GM23338 (cell line): ENCODE measurements around the gene HSPB9. TPM values are rescaled to one million over a fixed set of nuclear protein-coding genes. Genes with fewer than 3 reads are reported as not detected.

ENCODE experiments used
- ATAC-seq: fragments of 200-7000 bp; cut with Tn5 transposase; 3 replicates; pipeline ENCODE4 v1.9.1; 2020
- DNase-seq: peaks from one replicate; pipeline ENCODE4 v3.0.0-alpha.2; 2015; ENCODE audit warnings: low spot score
- H2AFZ ChIP-seq: fragments of 200-600 bp; sonication (generic); 2 replicates; pipeline ENCODE4 v1.8.0; 2016; ENCODE audit warnings: antibody characterized with exemption, mild to moderate bottlenecking, moderate library complexity
- H3F3A ChIP-seq: fragments of 200-600 bp; sonication (generic); replicated peaks from 2 replicates; pipeline ENCODE4 v1.8.0; 2017; ENCODE audit warnings: antibody characterized with exemption, mixed run types, low read depth
- H3K27ac ChIP-seq: fragments of 200-600 bp; sonication (generic); 2 replicates; pipeline ENCODE4 v1.6.1; 2016; ENCODE audit warnings: low read depth
- H3K27me3 ChIP-seq: fragments of 200-600 bp; sonication (generic); 2 replicates; pipeline ENCODE4 v1.8.0; 2016; ENCODE audit warnings: mild to moderate bottlenecking, mixed run types, moderate library complexity; ENCODE audit not compliant: insufficient read depth
- H3K36me3 ChIP-seq: fragments of 200-600 bp; sonication (generic); 2 replicates; pipeline ENCODE4 v1.8.0; 2016; ENCODE audit warnings: mild to moderate bottlenecking; ENCODE audit not compliant: insufficient read depth
- H3K4me1 ChIP-seq: fragments of 200-600 bp; sonication (generic); 2 replicates; pipeline ENCODE4 v1.8.0; 2016; ENCODE audit warnings: mild to moderate bottlenecking, moderate library complexity; ENCODE audit not compliant: insufficient read depth
- H3K4me2 ChIP-seq: fragments of 200-600 bp; sonication (generic); 2 replicates; pipeline ENCODE4 v1.7.1; 2017; ENCODE audit warnings: mixed run types
- H3K4me3 ChIP-seq: fragments of 200-600 bp; sonication (generic); 2 replicates; pipeline ENCODE4 v1.6.1; 2016; ENCODE audit warnings: mixed run types
- H3K79me2 ChIP-seq: fragments of 200-600 bp; sonication (generic); replicated peaks from 2 replicates; pipeline ENCODE4 v1.8.0; 2017; ENCODE audit warnings: mild to moderate bottlenecking; ENCODE audit not compliant: insufficient read depth
- H3K9me2 ChIP-seq: fragments of 200-600 bp; sonication (generic); 2 replicates; pipeline ENCODE4 v1.8.0; 2017; ENCODE audit not compliant: insufficient read depth
- H4K20me1 ChIP-seq: fragments of 200-600 bp; sonication (generic); replicated peaks from 2 replicates; pipeline ENCODE4 v1.8.0; 2017; ENCODE audit warnings: mild to moderate bottlenecking; ENCODE audit not compliant: insufficient read depth
- H3K27ac Mint-ChIP-seq: 2 replicates; pipeline ENCODE4 v1.8.0; 2020; ENCODE audit warnings: inconsistent platforms, mild to moderate bottlenecking, moderate library complexity, mixed read lengths
- H3K27me3 Mint-ChIP-seq: 3 replicates; pipeline ENCODE4 v1.8.0; 2022; ENCODE audit warnings: low read depth, mild to moderate bottlenecking, moderate library complexity, mixed read lengths, inconsistent platforms; ENCODE audit not compliant: insufficient read depth, poor library complexity
- H3K36me3 Mint-ChIP-seq: 3 replicates; pipeline ENCODE4 v1.8.0; 2021; ENCODE audit warnings: low read depth, mild to moderate bottlenecking, inconsistent platforms, moderate library complexity, mixed read lengths
- H3K4me1 Mint-ChIP-seq: 3 replicates; pipeline ENCODE4 v1.8.0; 2020; ENCODE audit warnings: mild to moderate bottlenecking, inconsistent platforms, mixed read lengths
- H3K4me3 Mint-ChIP-seq: 3 replicates; pipeline ENCODE4 v1.8.0; 2021; ENCODE audit warnings: moderate library complexity, mild to moderate bottlenecking, inconsistent platforms, mixed read lengths
- H3K9me3 Mint-ChIP-seq: 3 replicates; pipeline ENCODE4 v1.8.0; 2020; ENCODE audit warnings: moderate library complexity, mild to moderate bottlenecking, inconsistent platforms, mixed read lengths
- CREB1 ChIP-seq: fragments of 250-450 bp; sonication (Bioruptor Pico); IDR thresholded peaks from 2 replicates; pipeline ENCODE4 v1.5.0; 2020; ENCODE audit warnings: low read depth, mild to moderate bottlenecking, moderate library complexity
- EZH2 ChIP-seq: fragments of 200-600 bp; sonication (generic); IDR thresholded peaks from one replicate; pipeline ENCODE4 v1.8.0; 2017; ENCODE audit warnings: antibody characterized with exemption, mild to moderate bottlenecking, low read depth; ENCODE audit not compliant: unreplicated experiment
- EZH2phosphoT487 ChIP-seq: fragments of 200-600 bp; sonication (generic); IDR thresholded peaks from one replicate; pipeline ENCODE4 v1.8.1; 2018; ENCODE audit warnings: antibody characterized with exemption; ENCODE audit not compliant: unreplicated experiment
- JUNB ChIP-seq: IDR thresholded peaks from one replicate; pipeline ENCODE4 v1.6.1; 2016; ENCODE audit warnings: antibody characterized with exemption; ENCODE audit not compliant: unreplicated experiment
- NANOG ChIP-seq: IDR thresholded peaks from 2 replicates; pipeline ENCODE4 v1.6.1; 2016; ENCODE audit warnings: antibody characterized with exemption, borderline replicate concordance
- POLR2AphosphoS5 ChIP-seq: IDR thresholded peaks from 2 replicates; pipeline ENCODE4 v1.6.1; 2016; ENCODE audit warnings: antibody characterized with exemption, low read depth
- STAT1 ChIP-seq: IDR thresholded peaks from one replicate; pipeline ENCODE4 v1.6.1; 2016; ENCODE audit warnings: antibody characterized with exemption; ENCODE audit not compliant: unreplicated experiment
- ZNF114 ChIP-seq: fragments of 250-450 bp; sonication (Bioruptor Pico); IDR thresholded peaks from 2 replicates; pipeline ENCODE4 v1.5.0; 2020; ENCODE audit warnings: mild to moderate bottlenecking, moderate library complexity
- ZNF331 ChIP-seq: fragments of 250-450 bp; sonication (Bioruptor Pico); IDR thresholded peaks from 2 replicates; pipeline ENCODE4 v1.5.0; 2020; ENCODE audit warnings: low read depth, mild to moderate bottlenecking, moderate library complexity
- polyA plus RNA-seq: library from polyadenylated mRNA; unstranded; fragments of >200 nt; fragmentation: Nextera tagmentation; extraction: Ambion mirVana; gene quantifications from 2 replicates; pipeline ENCODE4 v1.2.1, GENCODE V29; 2016
- total RNA-seq: library from RNA; depleted of rRNA; stranded (reverse); fragments of >200 nt; shearing (Covaris generic); gene quantifications from 2 replicates; pipeline ENCODE4 v1.2.3, GENCODE V29; 2014
- TF ChIP-seq, protein P1 (sequence below): IDR thresholded peaks from one replicate; pipeline ENCODE4 v1.6.1; 2018; ENCODE audit warnings: antibody characterized with exemption; ENCODE audit not compliant: unreplicated experiment
- TF ChIP-seq, protein P2 (sequence below): IDR thresholded peaks from 2 replicates; pipeline ENCODE4 v1.6.1; 2016; ENCODE audit warnings: antibody characterized with exemption
- TF ChIP-seq, protein P3 (sequence below), 2 experiments: fragments of 200-600 bp in 1 of 2; sonication (generic) in 1 of 2; conservative IDR thresholded peaks; 2 replicates each; pipeline versions ENCODE4 v1.5.1 to v1.6.1; 2016 to 2017; ENCODE audit warnings: antibody characterized with exemption in 2 of 2, low read depth in 2 of 2, mild to moderate bottlenecking in 2 of 2, moderate library complexity in 1 of 2
- TF ChIP-seq, protein P4 (sequence below): fragments of 250-450 bp; sonication (Bioruptor Pico); IDR thresholded peaks from 2 replicates; pipeline ENCODE4 v1.5.0; 2020; ENCODE audit warnings: mild to moderate bottlenecking, moderate library complexity

HSPB9 gene
- total and polyA plus RNA-seq, 2 experiments from 2014 or later, result 0.31 to 0.52 TPM

DNA sequence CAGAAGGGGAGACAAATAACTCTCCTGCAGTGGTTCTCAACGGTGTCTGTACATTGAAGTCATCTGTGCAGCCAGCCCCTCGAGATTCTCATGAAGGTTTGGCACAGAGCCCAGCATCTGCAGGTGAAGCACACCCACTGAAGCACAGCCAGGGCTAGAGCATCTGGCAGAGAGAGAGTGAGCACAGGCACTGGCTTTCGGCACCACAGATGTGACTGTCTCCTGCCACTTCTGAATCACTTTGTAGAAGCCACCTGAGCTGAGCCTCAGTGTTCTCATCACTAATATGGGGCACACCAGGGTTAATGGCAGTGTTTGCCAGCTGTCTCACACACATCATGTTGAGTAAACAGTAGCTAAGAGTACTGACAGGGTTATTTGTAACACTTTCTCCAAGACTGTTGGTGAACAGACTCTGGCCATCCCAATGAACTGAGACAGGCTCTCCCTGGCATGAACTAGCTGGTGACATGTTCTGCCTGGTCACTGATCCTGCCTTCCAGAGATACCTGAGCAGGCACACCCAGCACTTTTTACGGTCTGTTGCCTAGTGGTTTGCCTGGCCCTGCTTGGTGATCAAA lies 10.9 kb downstream of the HSPB9 start:
- H3F3A ChIP-seq, result 0 out of 2 replicates have a peak, but pooled peaks cover 4% of the 10 kb centered on the region
- peaks cover 21% of the 10 kb centered on the region for H3K36me3 Mint-ChIP-seq
- no peak for DNase-seq
- H4K20me1 ChIP-seq, result peaks cover 13% of the 10 kb centered on the region
- H3K4me2 ChIP-seq, result no peak overlapping the region
- H2AFZ ChIP-seq, result no peak overlapping the region
- no peak overlapping the region for H3K4me3 ChIP-seq
- H3K79me2 ChIP-seq, result peaks cover 65% of the 10 kb centered on the region
- no peak overlapping the region for H3K27ac ChIP-seq
- peaks cover 33% of the 10 kb centered on the region for H3K4me1 Mint-ChIP-seq
- H3K27ac Mint-ChIP-seq, result peak overlapping the region; percentile 15; the same call in 1 of the 2 replicates
- peaks cover 10% of the 10 kb centered on the region; the same call in 1 of the 2 replicates for H3K4me1 ChIP-seq
- no peak for TF ChIP-seq ZNF114 (CRISPR knock-in tag)
- TF ChIP-seq, protein P1, sequence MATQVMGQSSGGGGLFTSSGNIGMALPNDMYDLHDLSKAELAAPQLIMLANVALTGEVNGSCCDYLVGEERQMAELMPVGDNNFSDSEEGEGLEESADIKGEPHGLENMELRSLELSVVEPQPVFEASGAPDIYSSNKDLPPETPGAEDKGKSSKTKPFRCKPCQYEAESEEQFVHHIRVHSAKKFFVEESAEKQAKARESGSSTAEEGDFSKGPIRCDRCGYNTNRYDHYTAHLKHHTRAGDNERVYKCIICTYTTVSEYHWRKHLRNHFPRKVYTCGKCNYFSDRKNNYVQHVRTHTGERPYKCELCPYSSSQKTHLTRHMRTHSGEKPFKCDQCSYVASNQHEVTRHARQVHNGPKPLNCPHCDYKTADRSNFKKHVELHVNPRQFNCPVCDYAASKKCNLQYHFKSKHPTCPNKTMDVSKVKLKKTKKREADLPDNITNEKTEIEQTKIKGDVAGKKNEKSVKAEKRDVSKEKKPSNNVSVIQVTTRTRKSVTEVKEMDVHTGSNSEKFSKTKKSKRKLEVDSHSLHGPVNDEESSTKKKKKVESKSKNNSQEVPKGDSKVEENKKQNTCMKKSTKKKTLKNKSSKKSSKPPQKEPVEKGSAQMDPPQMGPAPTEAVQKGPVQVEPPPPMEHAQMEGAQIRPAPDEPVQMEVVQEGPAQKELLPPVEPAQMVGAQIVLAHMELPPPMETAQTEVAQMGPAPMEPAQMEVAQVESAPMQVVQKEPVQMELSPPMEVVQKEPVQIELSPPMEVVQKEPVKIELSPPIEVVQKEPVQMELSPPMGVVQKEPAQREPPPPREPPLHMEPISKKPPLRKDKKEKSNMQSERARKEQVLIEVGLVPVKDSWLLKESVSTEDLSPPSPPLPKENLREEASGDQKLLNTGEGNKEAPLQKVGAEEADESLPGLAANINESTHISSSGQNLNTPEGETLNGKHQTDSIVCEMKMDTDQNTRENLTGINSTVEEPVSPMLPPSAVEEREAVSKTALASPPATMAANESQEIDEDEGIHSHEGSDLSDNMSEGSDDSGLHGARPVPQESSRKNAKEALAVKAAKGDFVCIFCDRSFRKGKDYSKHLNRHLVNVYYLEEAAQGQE, result no peak
- TF ChIP-seq JUNB, result no peak
- TF ChIP-seq, protein P2, sequence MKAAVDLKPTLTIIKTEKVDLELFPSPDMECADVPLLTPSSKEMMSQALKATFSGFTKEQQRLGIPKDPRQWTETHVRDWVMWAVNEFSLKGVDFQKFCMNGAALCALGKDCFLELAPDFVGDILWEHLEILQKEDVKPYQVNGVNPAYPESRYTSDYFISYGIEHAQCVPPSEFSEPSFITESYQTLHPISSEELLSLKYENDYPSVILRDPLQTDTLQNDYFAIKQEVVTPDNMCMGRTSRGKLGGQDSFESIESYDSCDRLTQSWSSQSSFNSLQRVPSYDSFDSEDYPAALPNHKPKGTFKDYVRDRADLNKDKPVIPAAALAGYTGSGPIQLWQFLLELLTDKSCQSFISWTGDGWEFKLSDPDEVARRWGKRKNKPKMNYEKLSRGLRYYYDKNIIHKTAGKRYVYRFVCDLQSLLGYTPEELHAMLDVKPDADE, result no peak
- TF ChIP-seq, protein P3, sequence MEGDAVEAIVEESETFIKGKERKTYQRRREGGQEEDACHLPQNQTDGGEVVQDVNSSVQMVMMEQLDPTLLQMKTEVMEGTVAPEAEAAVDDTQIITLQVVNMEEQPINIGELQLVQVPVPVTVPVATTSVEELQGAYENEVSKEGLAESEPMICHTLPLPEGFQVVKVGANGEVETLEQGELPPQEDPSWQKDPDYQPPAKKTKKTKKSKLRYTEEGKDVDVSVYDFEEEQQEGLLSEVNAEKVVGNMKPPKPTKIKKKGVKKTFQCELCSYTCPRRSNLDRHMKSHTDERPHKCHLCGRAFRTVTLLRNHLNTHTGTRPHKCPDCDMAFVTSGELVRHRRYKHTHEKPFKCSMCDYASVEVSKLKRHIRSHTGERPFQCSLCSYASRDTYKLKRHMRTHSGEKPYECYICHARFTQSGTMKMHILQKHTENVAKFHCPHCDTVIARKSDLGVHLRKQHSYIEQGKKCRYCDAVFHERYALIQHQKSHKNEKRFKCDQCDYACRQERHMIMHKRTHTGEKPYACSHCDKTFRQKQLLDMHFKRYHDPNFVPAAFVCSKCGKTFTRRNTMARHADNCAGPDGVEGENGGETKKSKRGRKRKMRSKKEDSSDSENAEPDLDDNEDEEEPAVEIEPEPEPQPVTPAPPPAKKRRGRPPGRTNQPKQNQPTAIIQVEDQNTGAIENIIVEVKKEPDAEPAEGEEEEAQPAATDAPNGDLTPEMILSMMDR (conservative IDR thresholded peaks at IDR 0.05; ENCODE audit: low read depth in 2 of 2), result no peak
- TF ChIP-seq CREB1 (CRISPR knock-in tag), result no peak
- TF ChIP-seq NANOG, result no peak
- no peak for TF ChIP-seq EZH2
- TF ChIP-seq EZH2phosphoT487, result no peak
- TF ChIP-seq, protein P4, sequence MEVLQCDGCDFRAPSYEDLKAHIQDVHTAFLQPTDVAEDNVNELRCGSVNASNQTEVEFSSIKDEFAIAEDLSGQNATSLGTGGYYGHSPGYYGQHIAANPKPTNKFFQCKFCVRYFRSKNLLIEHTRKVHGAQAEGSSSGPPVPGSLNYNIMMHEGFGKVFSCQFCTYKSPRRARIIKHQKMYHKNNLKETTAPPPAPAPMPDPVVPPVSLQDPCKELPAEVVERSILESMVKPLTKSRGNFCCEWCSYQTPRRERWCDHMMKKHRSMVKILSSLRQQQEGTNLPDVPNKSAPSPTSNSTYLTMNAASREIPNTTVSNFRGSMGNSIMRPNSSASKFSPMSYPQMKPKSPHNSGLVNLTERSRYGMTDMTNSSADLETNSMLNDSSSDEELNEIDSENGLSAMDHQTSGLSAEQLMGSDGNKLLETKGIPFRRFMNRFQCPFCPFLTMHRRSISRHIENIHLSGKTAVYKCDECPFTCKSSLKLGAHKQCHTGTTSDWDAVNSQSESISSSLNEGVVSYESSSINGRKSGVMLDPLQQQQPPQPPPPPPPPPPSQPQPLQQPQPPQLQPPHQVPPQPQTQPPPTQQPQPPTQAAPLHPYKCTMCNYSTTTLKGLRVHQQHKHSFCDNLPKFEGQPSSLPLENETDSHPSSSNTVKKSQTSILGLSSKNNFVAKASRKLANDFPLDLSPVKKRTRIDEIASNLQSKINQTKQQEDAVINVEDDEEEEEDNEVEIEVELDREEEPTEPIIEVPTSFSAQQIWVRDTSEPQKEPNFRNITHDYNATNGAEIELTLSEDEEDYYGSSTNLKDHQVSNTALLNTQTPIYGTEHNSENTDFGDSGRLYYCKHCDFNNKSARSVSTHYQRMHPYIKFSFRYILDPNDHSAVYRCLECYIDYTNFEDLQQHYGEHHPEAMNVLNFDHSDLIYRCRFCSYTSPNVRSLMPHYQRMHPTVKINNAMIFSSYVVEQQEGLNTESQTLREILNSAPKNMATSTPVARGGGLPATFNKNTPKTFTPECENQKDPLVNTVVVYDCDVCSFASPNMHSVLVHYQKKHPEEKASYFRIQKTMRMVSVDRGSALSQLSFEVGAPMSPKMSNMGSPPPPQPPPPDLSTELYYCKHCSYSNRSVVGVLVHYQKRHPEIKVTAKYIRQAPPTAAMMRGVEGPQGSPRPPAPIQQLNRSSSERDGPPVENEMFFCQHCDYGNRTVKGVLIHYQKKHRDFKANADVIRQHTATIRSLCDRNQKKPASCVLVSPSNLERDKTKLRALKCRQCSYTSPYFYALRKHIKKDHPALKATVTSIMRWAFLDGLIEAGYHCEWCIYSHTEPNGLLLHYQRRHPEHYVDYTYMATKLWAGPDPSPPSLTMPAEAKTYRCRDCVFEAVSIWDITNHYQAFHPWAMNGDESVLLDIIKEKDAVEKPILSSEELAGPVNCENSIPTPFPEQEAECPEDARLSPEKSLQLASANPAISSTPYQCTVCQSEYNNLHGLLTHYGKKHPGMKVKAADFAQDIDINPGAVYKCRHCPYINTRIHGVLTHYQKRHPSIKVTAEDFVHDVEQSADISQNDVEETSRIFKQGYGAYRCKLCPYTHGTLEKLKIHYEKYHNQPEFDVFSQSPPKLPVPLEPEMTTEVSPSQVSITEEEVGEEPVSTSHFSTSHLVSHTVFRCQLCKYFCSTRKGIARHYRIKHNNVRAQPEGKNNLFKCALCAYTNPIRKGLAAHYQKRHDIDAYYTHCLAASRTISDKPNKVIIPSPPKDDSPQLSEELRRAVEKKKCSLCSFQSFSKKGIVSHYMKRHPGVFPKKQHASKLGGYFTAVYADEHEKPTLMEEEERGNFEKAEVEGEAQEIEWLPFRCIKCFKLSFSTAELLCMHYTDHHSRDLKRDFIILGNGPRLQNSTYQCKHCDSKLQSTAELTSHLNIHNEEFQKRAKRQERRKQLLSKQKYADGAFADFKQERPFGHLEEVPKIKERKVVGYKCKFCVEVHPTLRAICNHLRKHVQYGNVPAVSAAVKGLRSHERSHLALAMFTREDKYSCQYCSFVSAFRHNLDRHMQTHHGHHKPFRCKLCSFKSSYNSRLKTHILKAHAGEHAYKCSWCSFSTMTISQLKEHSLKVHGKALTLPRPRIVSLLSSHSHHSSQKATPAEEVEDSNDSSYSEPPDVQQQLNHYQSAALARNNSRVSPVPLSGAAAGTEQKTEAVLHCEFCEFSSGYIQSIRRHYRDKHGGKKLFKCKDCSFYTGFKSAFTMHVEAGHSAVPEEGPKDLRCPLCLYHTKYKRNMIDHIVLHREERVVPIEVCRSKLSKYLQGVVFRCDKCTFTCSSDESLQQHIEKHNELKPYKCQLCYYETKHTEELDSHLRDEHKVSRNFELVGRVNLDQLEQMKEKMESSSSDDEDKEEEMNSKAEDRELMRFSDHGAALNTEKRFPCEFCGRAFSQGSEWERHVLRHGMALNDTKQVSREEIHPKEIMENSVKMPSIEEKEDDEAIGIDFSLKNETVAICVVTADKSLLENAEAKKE (CRISPR knock-in tag), result no peak
- no peak for TF ChIP-seq POLR2AphosphoS5
- TF ChIP-seq ZNF331 (CRISPR knock-in tag), result no peak
- TF ChIP-seq STAT1, result no peak
- ATAC-seq, result no peak
- peaks cover 12% of the 10 kb centered on the region for H3K27me3 Mint-ChIP-seq
- H3K9me3 Mint-ChIP-seq, result no peaks in the 10 kb centered on the region
- H3K9me2 ChIP-seq, result no peaks in the 10 kb centered on the region
- H3K4me3 Mint-ChIP-seq, result no peak overlapping the region
- H3K36me3 ChIP-seq, result no peaks in the 10 kb centered on the region; the same call in none of the 2 replicates
- H3K27me3 ChIP-seq, result no peaks in the 10 kb centered on the region
